SK-N-SH (cell line): ENCODE measurements around the gene AFF3. TPM values are rescaled to one million over a fixed set of nuclear protein-coding genes. Genes with fewer than 3 reads are reported as not detected.

ENCODE experiments used
- CTCF ChIA-PET: fragments of 300-600, 350-600 bp; formaldehyde crosslinking; extraction: SDS; loops from one replicate; lab custom pipeline; 2021; lab: Yijun Ruan, JAX
- POLR2A ChIA-PET: fragments of 350-600 bp; sonication (Branson Sonifier 250); formaldehyde crosslinking; extraction: SDS; loops from one replicate; lab custom pipeline; 2020; ENCODE audit warnings: antibody characterized with exemption, inconsistent platforms; lab: Yijun Ruan, JAX
- DNase-seq: peaks from one replicate; pipeline ENCODE4 v3.0.0; 2012
- H2AFZ ChIP-seq: fragments of 200-600 bp; sonication (generic); 2 replicates; pipeline ENCODE4 v1.8.1; 2016; ENCODE audit warnings: antibody characterized with exemption, mild to moderate bottlenecking, low read depth
- H3F3A ChIP-seq: fragments of 200-600 bp; sonication (generic); replicated peaks from 2 replicates; pipeline ENCODE3; 2016; ENCODE audit warnings: antibody characterized with exemption, mild to moderate bottlenecking; ENCODE audit not compliant: insufficient read depth
- H3K27ac ChIP-seq, 2 experiments: fragments of 200-500 bp in 1 of 2; fragments of 200-600 bp in 1 of 2; sonication (Bioruptor generic) in 1 of 2; sonication (generic), shearing (Covaris generic) in 1 of 2; 2 replicates each; pipeline versions ENCODE4 v1.5.1 to v1.6.1; 2014 to 2016; ENCODE audit warnings: low read depth in 2 of 2, inconsistent platforms in 1 of 2, low read length in 1 of 2, mild to moderate bottlenecking in 1 of 2, mixed read lengths in 1 of 2
- H3K27me3 ChIP-seq: fragments of 200-600 bp; sonication (generic), shearing (Covaris generic); 2 replicates; pipeline ENCODE4 v1.6.1; 2016; ENCODE audit warnings: mixed run types; ENCODE audit not compliant: insufficient read depth
- H3K36me3 ChIP-seq, 2 experiments: fragments of 200-500 bp in 1 of 2; fragments of 200-600 bp in 1 of 2; sonication (Bioruptor generic) in 1 of 2; sonication (generic) in 1 of 2; replicated peaks in 1 of 2; 2 replicates each; pipeline versions ENCODE3 to v1.5.1; 2014 to 2016; ENCODE audit warnings: low read length in 1 of 2, mild to moderate bottlenecking in 1 of 2; ENCODE audit not compliant: insufficient read depth in 2 of 2, control insufficient read depth in 1 of 2
- H3K4me1 ChIP-seq, 2 experiments: fragments of 200-500 bp in 1 of 2; fragments of 200-600 bp in 1 of 2; sonication (Bioruptor generic) in 1 of 2; sonication (generic), shearing (Covaris generic) in 1 of 2; 2 replicates each; pipeline versions ENCODE4 v1.5.1 to v1.6.1; 2014 to 2016; ENCODE audit warnings: low read depth in 1 of 2, low read length in 1 of 2, mixed run types in 1 of 2; ENCODE audit not compliant: insufficient read depth in 2 of 2, control insufficient read depth in 1 of 2
- H3K4me2 ChIP-seq: fragments of 200-600 bp; sonication (generic), shearing (Covaris generic); 2 replicates; pipeline ENCODE4 v1.6.1; 2017; ENCODE audit warnings: mixed run types
- H3K4me3 ChIP-seq, 2 experiments: fragments of 200-500 bp in 1 of 2; fragments of 200-600 bp in 1 of 2; sonication (Bioruptor generic) in 1 of 2; sonication (generic), shearing (Covaris generic) in 1 of 2; 2 replicates each; pipeline versions ENCODE4 v1.5.1 to v1.8.1; 2014 to 2016; ENCODE audit warnings: low read depth in 2 of 2, inconsistent platforms in 1 of 2, low read length in 1 of 2, mild to moderate bottlenecking in 1 of 2, mixed read lengths in 1 of 2, moderate library complexity in 1 of 2
- H3K79me2 ChIP-seq: fragments of 200-600 bp; sonication (generic); 2 replicates; pipeline ENCODE4 v1.8.1; 2017; ENCODE audit warnings: mild to moderate bottlenecking; ENCODE audit not compliant: insufficient read depth
- H3K9ac ChIP-seq: fragments of 200-600 bp; sonication (generic); 2 replicates; pipeline ENCODE4 v1.6.1; 2017; ENCODE audit warnings: mixed run types
- H3K9me2 ChIP-seq: fragments of 200-600 bp; sonication (generic); 2 replicates; pipeline ENCODE4 v1.6.1; 2017; ENCODE audit warnings: mixed run types
- H3K9me3 ChIP-seq: fragments of 200-600 bp; sonication (generic); 2 replicates; pipeline ENCODE4 v1.6.1; 2017; ENCODE audit warnings: mixed run types, mild to moderate bottlenecking, moderate library complexity
- H4K20me1 ChIP-seq: fragments of 200-600 bp; sonication (generic); 2 replicates; pipeline ENCODE4 v1.6.1; 2017; ENCODE audit warnings: mild to moderate bottlenecking, mixed run types; ENCODE audit not compliant: insufficient read depth
- EP300 ChIP-seq, 2 experiments: IDR thresholded peaks; 2 replicates each; pipeline versions ENCODE4 v1.4.0 to v1.6.1; 2012; ENCODE audit warnings: borderline replicate concordance in 1 of 2, low read depth in 1 of 2, low read length in 1 of 2
- EZH2phosphoT487 ChIP-seq: fragments of 200-600 bp; sonication (generic); IDR thresholded peaks from 2 replicates; pipeline ENCODE4 v1.6.1; 2017; ENCODE audit warnings: low read depth, mixed run types, mild to moderate bottlenecking, antibody characterized with exemption, moderate library complexity, borderline replicate concordance
- JUND ChIP-seq: IDR thresholded peaks from 2 replicates; pipeline ENCODE4 v1.4.0; 2012
- MEF2A ChIP-seq: IDR thresholded peaks from 2 replicates; pipeline ENCODE4 v1.4.0; 2012; ENCODE audit warnings: low read depth, borderline replicate concordance
- NFIC ChIP-seq: IDR thresholded peaks from 2 replicates; pipeline ENCODE4 v1.4.0; 2012; ENCODE audit warnings: borderline replicate concordance
- RCOR1 ChIP-seq: fragments of 150-350 bp; IDR thresholded peaks from 2 replicates; pipeline ENCODE4 v1.6.1; 2017; ENCODE audit warnings: antibody characterized with exemption, low read length
- RXRA ChIP-seq: IDR thresholded peaks from 2 replicates; pipeline ENCODE4 v1.4.0; 2012; ENCODE audit warnings: low read depth, mild to moderate bottlenecking, borderline replicate concordance
- TAF1 ChIP-seq: IDR thresholded peaks from 2 replicates; pipeline ENCODE4 v1.6.1; 2012; ENCODE audit warnings: low read depth, mild to moderate bottlenecking, low read length, moderate library complexity, borderline replicate concordance
- TCF12 ChIP-seq: IDR thresholded peaks from 2 replicates; pipeline ENCODE4 v1.4.0; 2012
- TEAD4 ChIP-seq: IDR thresholded peaks from 2 replicates; pipeline ENCODE4 v1.4.0; 2012; ENCODE audit warnings: mild to moderate bottlenecking, borderline replicate concordance; ENCODE audit not compliant: insufficient read depth
- YY1 ChIP-seq: IDR thresholded peaks from 2 replicates; pipeline ENCODE4 v1.4.0; 2012; ENCODE audit warnings: low read depth, mild to moderate bottlenecking
- WGBS: methylation state at CpG from one replicate; pipeline ENCODE4 v1.1.6; 2017; ENCODE audit warnings: low lambda C conversion rate; 5-methylcytosine and 5-hydroxymethylcytosine counted together
- polyA plus RNA-seq, 3 experiments: library from polyadenylated mRNA; depleted of rRNA; stranded (reverse); fragments of >200 nt; gene quantifications; 2 replicates each; pipeline ENCODE4 v1.2.3, GENCODE V29; 2012
- TF ChIP-seq, protein P1 (sequence below): IDR thresholded peaks from 2 replicates; pipeline ENCODE4; 2012
- TF ChIP-seq, protein P2 (sequence below): fragments of 150-350 bp; IDR thresholded peaks from 2 replicates; pipeline ENCODE4 v1.6.1; 2017; ENCODE audit warnings: antibody characterized with exemption, low read length, low read depth, borderline replicate concordance
- TF ChIP-seq, protein P3 (sequence below): IDR thresholded peaks from 2 replicates; pipeline ENCODE4 v1.4.0; 2012; ENCODE audit warnings: low read depth
- TF ChIP-seq, protein P4 (sequence below): fragments of 200-600 bp; sonication (generic); IDR thresholded peaks from 2 replicates; pipeline ENCODE4 v1.6.1; 2017; ENCODE audit warnings: antibody characterized with exemption, mild to moderate bottlenecking, moderate library complexity
- TF ChIP-seq, protein P5 (sequence below): IDR thresholded peaks from 2 replicates; pipeline ENCODE4 v1.4.0; 2012; ENCODE audit warnings: low read depth, borderline replicate concordance

Gene AFF3
- polyA plus RNA-seq, 1 of the 3 experiments (the other 2 are of a cell fraction) = 0.36 TPM

DNA sequence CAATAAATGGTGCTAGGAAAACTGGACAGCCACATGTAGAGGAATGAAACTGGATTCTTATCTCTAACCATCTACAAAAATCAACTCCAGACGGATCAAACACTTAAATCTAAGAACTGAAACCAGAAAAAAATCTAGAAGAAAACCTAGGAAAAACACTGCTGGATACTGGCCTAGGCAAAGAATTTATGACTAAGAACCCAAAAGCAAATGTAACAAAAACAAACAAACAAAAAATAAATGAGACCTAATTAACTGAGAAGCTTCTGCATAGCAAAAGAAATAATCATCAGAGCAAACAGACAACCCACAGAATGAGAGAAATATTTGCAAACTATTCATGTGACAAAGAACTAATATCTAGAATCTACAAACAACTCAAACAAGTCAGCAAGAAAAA is 338.5 kb downstream of the AFF3 start:
- no peak overlapping the region for H3K27ac ChIP-seq
- H3K4me2 ChIP-seq = no peak overlapping the region
- POLR2A ChIA-PET = no interaction called here
- peaks cover 0 to 4% of the 10 kb centered on the region in 2 experiments; a peak in 1 of 4 replicates for H3K4me1 ChIP-seq
- H2AFZ ChIP-seq = no peak overlapping the region
- no peaks in the 10 kb centered on the region for H3K9me2 ChIP-seq
- no peaks in the 10 kb centered on the region for H3K9me3 ChIP-seq
- H3F3A ChIP-seq = no peaks in the 10 kb centered on the region
- TF ChIP-seq, protein P1, sequence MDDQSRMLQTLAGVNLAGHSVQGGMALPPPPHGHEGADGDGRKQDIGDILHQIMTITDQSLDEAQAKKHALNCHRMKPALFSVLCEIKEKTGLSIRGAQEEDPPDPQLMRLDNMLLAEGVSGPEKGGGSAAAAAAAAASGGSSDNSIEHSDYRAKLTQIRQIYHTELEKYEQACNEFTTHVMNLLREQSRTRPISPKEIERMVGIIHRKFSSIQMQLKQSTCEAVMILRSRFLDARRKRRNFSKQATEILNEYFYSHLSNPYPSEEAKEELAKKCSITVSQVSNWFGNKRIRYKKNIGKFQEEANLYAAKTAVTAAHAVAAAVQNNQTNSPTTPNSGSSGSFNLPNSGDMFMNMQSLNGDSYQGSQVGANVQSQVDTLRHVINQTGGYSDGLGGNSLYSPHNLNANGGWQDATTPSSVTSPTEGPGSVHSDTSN = no peak
- TF ChIP-seq, protein P2, sequence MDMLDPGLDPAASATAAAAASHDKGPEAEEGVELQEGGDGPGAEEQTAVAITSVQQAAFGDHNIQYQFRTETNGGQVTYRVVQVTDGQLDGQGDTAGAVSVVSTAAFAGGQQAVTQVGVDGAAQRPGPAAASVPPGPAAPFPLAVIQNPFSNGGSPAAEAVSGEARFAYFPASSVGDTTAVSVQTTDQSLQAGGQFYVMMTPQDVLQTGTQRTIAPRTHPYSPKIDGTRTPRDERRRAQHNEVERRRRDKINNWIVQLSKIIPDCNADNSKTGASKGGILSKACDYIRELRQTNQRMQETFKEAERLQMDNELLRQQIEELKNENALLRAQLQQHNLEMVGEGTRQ = no peak
- TF ChIP-seq, protein P3, sequence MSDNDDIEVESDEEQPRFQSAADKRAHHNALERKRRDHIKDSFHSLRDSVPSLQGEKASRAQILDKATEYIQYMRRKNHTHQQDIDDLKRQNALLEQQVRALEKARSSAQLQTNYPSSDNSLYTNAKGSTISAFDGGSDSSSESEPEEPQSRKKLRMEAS = no peak
- TF ChIP-seq RXRA (no peak), JUND (no peak), NFIC (no peak), TEAD4 (no peak), TAF1 (no peak), TCF12 (no peak), EP300 (IDR thresholded peaks at IDR 0.05; ENCODE audit: borderline replicate concordance in 1 of 2, low read depth in 1 of 2, low read length in 1 of 2) (no peak), YY1 (no peak), EZH2phosphoT487 (no peak), RCOR1 (no peak), MEF2A (no peak)
- TF ChIP-seq, protein P4, sequence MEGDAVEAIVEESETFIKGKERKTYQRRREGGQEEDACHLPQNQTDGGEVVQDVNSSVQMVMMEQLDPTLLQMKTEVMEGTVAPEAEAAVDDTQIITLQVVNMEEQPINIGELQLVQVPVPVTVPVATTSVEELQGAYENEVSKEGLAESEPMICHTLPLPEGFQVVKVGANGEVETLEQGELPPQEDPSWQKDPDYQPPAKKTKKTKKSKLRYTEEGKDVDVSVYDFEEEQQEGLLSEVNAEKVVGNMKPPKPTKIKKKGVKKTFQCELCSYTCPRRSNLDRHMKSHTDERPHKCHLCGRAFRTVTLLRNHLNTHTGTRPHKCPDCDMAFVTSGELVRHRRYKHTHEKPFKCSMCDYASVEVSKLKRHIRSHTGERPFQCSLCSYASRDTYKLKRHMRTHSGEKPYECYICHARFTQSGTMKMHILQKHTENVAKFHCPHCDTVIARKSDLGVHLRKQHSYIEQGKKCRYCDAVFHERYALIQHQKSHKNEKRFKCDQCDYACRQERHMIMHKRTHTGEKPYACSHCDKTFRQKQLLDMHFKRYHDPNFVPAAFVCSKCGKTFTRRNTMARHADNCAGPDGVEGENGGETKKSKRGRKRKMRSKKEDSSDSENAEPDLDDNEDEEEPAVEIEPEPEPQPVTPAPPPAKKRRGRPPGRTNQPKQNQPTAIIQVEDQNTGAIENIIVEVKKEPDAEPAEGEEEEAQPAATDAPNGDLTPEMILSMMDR = no peak
- TF ChIP-seq, protein P5, sequence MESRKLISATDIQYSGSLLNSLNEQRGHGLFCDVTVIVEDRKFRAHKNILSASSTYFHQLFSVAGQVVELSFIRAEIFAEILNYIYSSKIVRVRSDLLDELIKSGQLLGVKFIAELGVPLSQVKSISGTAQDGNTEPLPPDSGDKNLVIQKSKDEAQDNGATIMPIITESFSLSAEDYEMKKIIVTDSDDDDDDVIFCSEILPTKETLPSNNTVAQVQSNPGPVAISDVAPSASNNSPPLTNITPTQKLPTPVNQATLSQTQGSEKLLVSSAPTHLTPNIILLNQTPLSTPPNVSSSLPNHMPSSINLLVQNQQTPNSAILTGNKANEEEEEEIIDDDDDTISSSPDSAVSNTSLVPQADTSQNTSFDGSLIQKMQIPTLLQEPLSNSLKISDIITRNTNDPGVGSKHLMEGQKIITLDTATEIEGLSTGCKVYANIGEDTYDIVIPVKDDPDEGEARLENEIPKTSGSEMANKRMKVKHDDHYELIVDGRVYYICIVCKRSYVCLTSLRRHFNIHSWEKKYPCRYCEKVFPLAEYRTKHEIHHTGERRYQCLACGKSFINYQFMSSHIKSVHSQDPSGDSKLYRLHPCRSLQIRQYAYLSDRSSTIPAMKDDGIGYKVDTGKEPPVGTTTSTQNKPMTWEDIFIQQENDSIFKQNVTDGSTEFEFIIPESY = no peak
- CTCF ChIA-PET = no interaction called here
- H3K9ac ChIP-seq = no peak overlapping the region
- no peaks in the 10 kb centered on the region for H3K36me3 ChIP-seq
- no peaks in the 10 kb centered on the region for H4K20me1 ChIP-seq
- no peaks in the 10 kb centered on the region for H3K79me2 ChIP-seq
- no peak overlapping the region for H3K4me3 ChIP-seq
- H3K27me3 ChIP-seq = no peaks in the 10 kb centered on the region
- 45% methylated on average over 1 of the region's 1 CpG for WGBS
- DNase-seq = no peak
